Stimulated activated CD8-positive, alpha-beta memory T cell treated with anti-CD3 and anti-CD28 coated beads, Interleukin-2, amount 100 ng/mL, for 1 hour (primary cell): ENCODE measurements around the gene CFAP69.
"Not testable (repeated sequence)": the region's sequence is repeated elsewhere in the genome, so short reads cannot be mapped to it uniquely, and the experiment has no call there.

ENCODE experiments used
- DNase-seq, 2 donors: peaks; one replicate each; pipeline ENCODE4 v3.0.0-alpha.2; 2020; ENCODE audit warnings: low read depth in 2 of 2

CFAP69 gene

DNA sequence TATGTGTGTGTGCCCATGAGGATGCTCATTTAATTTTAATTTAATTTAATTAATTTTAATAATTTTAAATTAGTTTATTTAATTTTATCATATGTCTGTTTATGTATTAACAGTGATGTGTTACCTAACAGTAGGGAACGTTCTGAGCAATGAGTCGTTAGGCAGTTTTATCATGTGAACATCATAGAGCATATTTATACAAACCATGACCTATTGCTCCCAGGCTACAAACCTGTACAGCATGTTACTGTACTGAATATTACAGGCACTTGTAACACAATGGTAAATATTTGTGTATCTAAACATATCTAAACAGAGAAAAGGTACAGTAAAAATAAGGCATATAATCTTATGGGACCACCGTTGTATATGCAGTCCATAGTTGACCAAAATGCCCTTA, 13.7 kb upstream of the CFAP69 start:
- no peak for DNase-seq

DNA sequence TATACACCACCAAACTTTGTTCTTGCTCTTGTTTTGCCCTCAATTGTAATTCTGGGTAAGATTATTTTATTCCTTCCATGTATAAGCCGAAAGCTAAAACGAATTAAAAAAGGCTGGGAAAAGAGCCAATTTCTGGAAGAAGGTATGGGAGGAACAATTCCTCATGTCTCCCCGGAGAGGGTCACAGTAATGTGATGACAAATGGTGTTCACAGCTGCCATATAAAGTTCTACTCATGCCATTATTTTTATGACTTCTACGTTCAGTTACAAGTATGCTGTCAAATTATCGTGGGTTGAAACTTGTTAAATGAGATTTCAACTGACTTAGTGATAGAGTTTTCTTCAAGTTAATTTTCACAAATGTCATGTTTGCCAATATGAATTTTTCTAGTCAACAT, 12.5 kb upstream of the CFAP69 start:
- no peak for DNase-seq

DNA sequence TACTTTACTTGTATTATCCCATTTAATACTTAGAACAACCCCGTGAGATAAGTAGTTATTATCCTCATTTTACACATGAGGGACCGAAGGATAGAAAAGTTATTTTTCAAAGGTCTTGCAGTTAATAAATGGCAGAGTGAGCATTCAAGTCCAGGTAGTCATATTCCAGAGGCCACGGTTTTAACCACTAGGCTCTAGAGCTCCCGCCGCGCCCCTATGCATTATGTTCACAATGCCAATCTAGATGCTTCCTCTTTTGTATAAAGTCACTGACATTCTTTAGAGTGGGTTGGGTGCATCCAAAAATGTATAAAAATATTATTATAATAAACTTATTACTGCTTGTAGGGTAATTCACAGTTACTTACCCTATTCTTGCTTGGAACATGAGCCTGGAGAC, 11.4 kb upstream of the CFAP69 start:
- no peak for DNase-seq

DNA sequence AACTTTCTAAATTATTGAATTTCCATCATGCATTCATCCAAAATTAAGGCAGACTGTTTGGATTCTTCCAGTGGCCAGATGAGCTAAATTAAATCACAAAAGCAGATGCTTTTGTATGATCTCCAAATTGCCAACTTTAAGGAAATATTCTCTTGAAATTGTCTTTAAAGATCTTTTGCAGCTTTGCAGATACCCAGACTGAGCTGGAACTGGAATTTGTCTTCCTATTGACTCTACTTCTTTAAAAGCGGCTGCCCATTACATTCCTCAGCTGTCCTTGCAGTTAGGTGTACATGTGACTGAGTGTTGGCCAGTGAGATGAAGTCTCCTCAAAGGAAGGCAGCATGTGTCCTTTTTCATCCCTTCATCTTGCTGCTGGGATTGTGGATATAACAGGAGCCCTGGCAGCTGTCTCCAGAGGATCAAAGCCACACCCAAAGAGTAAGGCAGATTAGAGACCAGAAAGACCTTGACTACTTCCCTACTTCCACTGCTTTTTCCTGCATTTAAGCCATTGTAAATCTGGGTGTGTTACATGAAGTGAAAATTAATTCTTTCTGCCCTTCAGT, 8.2 kb upstream of the CFAP69 start:
- no peak for DNase-seq

DNA sequence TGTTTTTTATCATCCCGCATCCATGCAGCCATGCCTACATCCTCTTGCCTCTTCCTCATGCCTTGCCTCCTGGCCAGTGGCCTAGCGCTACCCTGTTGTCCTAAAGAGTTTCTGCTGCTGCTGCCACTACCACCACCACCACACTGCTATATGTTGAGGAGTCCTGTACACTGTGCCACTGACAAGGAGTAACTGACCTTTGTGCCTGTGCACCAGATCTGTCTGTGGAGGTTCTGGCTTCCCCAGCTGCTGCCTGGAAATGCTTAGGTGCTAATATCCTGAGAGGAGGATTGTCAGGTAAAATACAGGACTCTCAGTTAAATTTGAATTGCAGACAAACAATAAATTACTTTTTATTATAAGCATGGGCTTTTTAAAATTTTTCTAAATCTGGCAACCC, 7.0 kb upstream of the CFAP69 start:
- no peak for DNase-seq

DNA sequence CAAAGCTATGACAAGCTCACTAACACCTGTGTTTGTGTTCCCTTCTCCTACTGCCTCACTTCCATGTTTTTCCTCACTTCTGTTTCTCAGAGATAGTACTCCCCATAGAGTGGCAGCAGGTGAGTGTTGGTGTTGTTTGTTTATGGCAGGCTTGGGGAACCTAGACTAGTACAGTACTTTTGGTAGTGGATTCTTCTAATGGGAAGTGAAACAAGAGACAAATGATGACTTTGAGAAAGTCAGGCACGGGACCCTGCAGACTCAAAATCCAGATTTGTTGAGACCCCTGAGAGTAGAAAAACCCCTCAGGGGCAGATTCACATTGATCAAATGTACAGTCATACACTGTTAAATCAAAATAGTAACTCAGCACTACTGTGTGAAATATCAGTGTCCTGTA, 6.4 kb upstream of the CFAP69 start:
- DNase-seq, result no peak

DNA sequence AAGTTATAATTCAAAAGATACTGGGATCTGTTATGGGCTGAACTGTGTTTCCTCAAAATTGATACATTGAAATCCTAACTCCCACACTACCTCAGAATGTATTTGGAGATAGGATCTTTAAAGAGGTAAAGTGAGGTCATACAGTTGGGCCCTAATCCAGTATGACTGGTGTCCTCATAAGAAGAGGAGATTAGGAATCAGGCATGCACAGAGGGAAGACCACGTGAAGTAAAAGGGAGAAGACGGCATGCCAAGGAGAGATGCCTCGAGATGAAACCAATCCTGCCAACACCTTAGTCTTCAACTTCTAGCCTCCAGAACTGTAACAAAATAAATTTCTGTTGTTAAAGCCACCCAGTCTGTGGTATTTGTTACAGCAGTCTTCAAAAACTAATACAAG, 5.9 kb upstream of the CFAP69 start:
- DNase-seq, result no peak

DNA sequence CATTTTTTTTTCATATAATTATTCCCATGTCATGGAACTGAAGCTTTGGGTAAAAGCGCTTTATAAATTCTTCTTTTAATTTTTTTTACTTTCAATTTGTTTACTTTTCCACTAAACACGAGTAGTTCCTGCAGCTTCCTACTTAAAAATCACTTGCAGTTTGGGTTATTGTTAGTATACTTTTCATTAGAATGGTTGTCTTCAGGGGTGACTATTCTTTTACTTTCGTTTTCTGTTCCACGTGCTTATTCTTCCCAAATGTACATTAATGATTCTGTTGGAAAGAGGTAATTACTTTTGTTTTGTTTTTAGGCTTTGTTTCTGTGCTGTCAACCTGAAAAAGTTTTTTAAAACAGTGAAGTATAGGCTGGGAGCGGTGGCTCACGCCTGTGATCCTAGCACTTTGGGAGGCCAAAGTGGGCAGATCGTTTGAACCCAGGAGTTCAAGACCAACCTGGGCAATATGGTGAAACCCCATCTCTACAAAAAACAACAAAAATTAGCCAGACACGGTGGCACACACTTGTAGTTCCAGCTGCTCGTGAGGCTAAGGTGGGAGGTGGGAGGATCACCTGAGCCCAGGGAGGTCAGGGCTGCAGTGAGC, 5.2 kb upstream of the CFAP69 start:
- DNase-seq, result no peak

DNA sequence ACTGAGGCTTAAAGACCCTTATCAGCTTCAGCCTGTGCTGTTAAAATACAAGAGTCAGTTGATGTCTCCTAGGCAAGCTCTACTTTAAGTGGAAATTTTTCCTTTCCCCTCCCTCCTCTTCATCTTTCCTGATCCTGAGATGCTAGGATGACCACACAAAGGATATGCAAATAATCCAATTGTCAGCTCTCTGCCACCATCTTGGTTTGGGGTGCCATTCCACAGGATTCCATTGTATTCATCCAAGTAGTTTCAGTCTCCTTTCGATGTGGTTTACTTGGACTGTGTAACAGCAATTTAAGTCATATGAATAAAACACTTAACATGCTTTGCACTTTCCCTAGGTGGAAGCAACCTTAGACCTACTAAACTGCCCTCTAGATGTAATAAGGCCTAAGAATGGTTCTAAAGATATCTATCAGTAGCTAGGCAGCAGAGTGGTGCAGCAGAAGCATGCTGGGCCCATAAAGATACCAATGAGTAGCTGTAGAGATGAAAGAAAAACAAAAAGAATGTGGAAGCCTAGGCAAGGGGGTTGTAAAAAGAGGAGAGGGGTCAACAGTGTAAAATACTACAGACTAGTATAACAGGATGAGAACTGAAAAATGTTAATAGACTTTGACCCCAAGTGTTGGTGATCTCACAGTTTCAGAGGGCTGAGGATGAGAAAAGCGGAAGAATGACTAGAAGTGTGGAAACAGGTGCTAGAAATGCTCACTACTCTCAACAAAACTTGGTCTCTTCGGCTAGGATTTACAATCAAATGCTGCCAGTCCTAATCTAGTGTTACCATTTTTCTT, 2.4 kb upstream of the CFAP69 start:
- no peak for DNase-seq

DNA sequence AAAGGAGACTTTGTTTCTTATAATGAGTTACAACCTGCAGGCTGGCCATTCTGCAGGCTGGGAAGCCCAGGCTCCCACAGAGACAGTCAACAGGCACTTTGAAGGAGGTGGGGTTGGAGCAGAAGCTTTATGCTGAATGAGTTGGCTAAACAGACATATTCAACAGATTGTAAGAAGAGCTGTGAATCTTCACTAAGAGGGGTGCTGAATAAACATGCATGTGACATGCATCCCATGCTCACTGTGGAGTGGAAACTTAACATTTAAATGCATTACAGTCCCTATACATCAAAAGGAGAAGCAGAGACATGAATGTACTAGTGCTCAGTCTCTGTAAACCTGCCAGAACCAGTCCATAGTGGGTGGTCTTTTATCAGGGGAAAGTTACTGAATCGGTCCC, 1.4 kb upstream of the CFAP69 start:
- no peak for DNase-seq

GRCh38 chr7:90244565-90244908, 437 bp upstream of the CFAP69 start:
- DNase-seq, result no peak

DNA sequence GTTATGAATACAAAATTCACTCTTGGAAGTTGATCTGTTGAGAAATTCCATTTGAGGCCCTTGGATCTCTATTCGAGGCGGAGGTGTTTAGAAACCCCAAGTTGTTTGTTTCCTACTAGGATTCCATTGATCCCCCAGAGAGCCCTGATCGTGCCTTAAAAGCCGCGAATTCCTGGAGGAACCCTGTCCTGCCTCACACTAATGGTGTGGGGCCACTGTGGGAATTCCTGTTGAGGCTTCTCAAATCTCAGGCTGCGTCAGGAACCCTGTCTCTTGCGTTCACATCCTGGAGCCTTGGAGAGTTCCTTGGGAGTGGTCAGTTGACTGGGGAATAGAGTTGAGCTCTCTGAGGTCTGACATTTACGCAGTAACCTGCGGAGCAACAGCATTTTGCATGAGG, 1.2 kb downstream of the CFAP69 start:
- DNase-seq, result no peak

- DNase-seq, result no peak
Measured at GRCh38 chr7:90248706-90249105, 3.7 kb downstream of the CFAP69 start.

DNA sequence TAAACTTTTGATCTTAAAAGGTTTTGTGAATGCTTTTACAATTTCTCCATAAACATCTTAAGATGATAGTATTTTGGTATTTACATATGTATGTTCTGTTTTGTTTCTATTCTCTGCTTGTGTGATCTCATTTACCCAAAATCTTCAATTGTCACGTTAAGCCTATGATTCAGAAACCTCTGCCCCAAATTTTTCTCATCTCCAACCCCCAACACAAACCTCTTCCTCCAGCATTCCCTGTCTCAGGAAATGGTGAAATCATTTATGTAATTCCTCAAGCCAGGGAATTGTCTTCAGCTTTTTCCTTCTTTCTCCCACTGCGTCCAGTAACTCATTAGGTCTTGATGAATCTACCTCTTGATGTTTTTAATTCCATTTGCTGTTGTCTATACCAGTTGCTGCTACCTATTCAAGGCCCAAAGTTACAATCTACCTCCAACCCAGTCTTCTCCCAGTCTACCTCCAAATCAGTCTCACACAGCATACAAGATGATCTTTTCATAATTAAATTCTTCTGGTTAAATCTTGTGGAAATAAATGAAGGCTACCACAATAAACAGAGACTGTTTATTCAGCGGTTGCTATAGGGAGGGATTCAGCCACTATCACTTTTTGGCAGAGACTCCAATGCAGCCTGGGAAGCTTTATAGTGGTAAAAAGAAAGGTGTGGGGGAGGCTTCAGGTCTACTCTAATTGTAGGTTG, 5.8 kb downstream of the CFAP69 start:
- no peak for DNase-seq

DNA sequence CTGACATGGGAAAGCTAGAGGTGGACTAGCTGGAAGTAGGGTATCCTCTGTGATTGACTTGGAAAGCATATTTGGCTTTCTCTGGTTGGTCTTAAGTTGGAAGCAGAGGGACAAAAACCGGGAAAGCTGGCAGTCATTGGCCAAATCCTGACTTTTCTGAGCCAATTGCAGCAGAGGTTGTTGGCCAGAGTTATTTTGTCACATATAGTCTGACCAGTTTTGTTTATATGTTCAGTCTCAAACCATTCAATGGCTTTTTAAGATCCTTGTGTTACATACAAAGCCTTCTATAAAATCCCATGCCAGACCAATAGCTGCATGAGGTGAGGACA, 6.3 kb downstream of the CFAP69 start:
- DNase-seq, result no peak

DNA sequence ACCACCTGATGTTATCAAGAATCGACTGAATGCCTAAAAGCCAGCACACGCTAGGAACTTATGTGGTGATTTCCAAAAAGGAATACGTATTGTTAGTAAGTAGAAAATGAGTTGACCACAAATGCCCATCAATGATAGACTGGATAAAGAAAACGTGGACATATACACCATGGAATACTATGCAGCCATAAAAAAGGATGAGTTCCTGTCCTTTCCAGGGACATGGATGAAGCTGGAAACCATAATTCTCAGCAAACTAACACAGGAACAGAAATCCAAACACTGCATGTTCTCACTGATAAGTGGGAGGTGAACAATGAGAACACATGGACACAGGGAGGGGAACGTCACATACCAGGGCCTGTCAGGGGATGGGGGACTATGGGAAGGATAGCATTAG, 11.0 kb downstream of the CFAP69 start:
- not testable (repeated sequence) for DNase-seq

GRCh38 chr7:90256778-90257177, 11.8 kb downstream of the CFAP69 start:
- no peak for DNase-seq

GRCh38 chr7:90261441-90261840, 16.5 kb downstream of the CFAP69 start:
- DNase-seq, result no peak

- no peak for DNase-seq
Measured at GRCh38 chr7:90262438-90262837, 17.5 kb downstream of the CFAP69 start.

DNA sequence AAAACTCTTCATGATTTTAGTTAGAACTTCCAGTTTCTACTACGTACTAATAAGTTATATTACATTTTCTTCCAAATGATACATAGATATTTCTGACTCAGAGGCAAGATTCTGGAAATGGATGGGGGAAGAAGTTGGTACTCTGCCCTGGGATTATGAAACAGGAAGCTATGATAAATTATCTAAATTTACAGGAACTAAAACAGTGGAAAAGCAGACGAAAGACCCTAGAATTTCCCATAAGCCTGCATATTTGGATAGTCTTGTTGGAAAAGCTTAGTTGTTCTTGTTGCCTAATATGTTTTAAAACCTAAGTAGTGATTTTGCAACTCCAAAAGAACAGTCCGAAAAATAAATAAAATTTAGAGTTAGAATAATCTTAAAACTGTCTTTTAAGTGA, 21.8 kb downstream of the CFAP69 start:
- no peak for DNase-seq

GRCh38 chr7:90267263-90267858, 22.4 kb downstream of the CFAP69 start:
- no peak for DNase-seq

GRCh38 chr7:90269163-90269562, 24.2 kb downstream of the CFAP69 start:
- no peak for DNase-seq
